HG03439 (cell line): Measurements from ENCODE around the gene NFASC.

Source experiments
- ATAC-seq: cut with Tn5 transposase; IDR thresholded peaks from one replicate; pipeline ENCODE4 v1.9.1; 2021; ENCODE audit warnings: mild to moderate bottlenecking, moderate library complexity; ENCODE audit not compliant: unreplicated experiment

The NFASC gene

GRCh38 chr1:204927673-204928641, 57.3 kb downstream of the NFASC start:
- no peak for ATAC-seq

- ATAC-seq: no peak
Observed at GRCh38 chr1:204928671-204929486, 58.2 kb downstream of the NFASC start.

- ATAC-seq: no peak
Observed at GRCh38 chr1:204929487-204930154, 59.0 kb downstream of the NFASC start.

GRCh38 chr1:204930155-204930523, 59.5 kb downstream of the NFASC start:
- ATAC-seq: no peak

- no peak for ATAC-seq
Observed at GRCh38 chr1:204931313-204931712, 60.7 kb downstream of the NFASC start.

GRCh38 chr1:204931768-204932572, 61.3 kb downstream of the NFASC start:
- no peak for ATAC-seq

GRCh38 chr1:204932573-204932909, 61.9 kb downstream of the NFASC start:
- ATAC-seq: no peak

- ATAC-seq: no peak
Observed at GRCh38 chr1:204935155-204935554, 64.5 kb downstream of the NFASC start.

GRCh38 chr1:204936765-204937164, 66.1 kb downstream of the NFASC start:
- ATAC-seq: no peak

- no peak for ATAC-seq
Observed at GRCh38 chr1:204937901-204938300, 67.2 kb downstream of the NFASC start.

- ATAC-seq: no peak
Observed at GRCh38 chr1:204940591-204940990, 69.9 kb downstream of the NFASC start.

- no peak for ATAC-seq
Observed at GRCh38 chr1:204941421-204942338, 71.0 kb downstream of the NFASC start.

GRCh38 chr1:204943495-204943894, 72.8 kb downstream of the NFASC start:
- no peak for ATAC-seq

- ATAC-seq: no peak
Observed at GRCh38 chr1:204944662-204945061, 74.0 kb downstream of the NFASC start.

- no peak for ATAC-seq
Observed at GRCh38 chr1:204945565-204945977, 74.9 kb downstream of the NFASC start.

GRCh38 chr1:204946640-204947039, 76.0 kb downstream of the NFASC start:
- ATAC-seq: no peak

GRCh38 chr1:204947338-204947737, 76.7 kb downstream of the NFASC start:
- ATAC-seq: no peak

- no peak for ATAC-seq
Observed at GRCh38 chr1:204947747-204948146, 77.1 kb downstream of the NFASC start.

GRCh38 chr1:204950353-204951001, 79.8 kb downstream of the NFASC start:
- no peak for ATAC-seq
